Inferior parietal cortex (tissue), 1 donor: ENCODE results near the gene FMNL2.

Experiments
- DNase-seq: peaks from one replicate; pipeline ENCODE4 v3.0.0-alpha.2; 2016; ENCODE audit errors: extremely low spot score

The FMNL2 gene

DNA sequence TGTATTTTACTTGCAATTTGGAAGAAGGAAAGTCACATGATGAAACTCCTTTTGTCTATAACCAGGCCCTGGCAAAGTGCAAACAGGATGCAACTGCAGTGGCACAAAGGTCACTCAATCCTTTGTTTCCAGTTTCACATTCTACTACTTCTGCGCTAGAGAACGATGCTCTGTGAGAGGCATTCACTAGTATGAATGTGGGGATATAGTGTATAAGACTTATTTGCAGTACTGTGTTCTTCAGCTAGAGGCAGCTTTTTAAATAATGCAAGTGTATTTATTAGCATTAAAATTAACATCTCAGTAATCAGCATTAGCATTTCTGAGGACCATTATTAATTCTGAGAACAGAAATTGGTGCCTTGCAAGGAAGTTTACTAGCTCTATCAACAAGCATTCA, 313.4 kb downstream of the FMNL2 start:
- DNase-seq = no peak

DNA sequence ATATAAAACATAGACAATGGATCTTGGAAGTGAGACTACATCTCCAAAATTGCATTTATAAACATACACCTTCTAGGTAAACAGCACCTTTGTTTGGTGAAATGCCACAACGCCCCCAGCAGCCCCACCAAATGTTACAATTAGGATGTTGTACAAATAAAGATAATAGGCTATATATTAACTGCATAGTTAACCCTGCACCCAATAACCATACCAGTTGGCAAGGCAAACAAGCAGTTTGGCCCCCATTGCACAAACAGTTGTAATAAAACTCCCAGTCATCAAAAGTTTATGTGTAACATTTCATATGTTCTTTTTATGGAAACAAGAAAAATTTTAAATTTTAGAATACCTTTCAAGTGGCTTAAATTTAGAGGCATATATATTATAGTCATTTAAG, 315.0 kb downstream of the FMNL2 start:
- DNase-seq = no peak

- DNase-seq = no peak
Measured at GRCh38 chr2:152650768-152651371, 315.9 kb downstream of the FMNL2 start.

GRCh38 chr2:152651834-152652233, 316.9 kb downstream of the FMNL2 start:
- no peak for DNase-seq

- DNase-seq = no peak
Measured at GRCh38 chr2:152655880-152656279, 320.9 kb downstream of the FMNL2 start.

- no peak for DNase-seq
Measured at GRCh38 chr2:152657043-152657442, 322.1 kb downstream of the FMNL2 start.

GRCh38 chr2:152658221-152658620, 323.2 kb downstream of the FMNL2 start:
- DNase-seq = no peak

- DNase-seq = no peak
Measured at GRCh38 chr2:152661076-152661475, 326.1 kb downstream of the FMNL2 start.

DNA sequence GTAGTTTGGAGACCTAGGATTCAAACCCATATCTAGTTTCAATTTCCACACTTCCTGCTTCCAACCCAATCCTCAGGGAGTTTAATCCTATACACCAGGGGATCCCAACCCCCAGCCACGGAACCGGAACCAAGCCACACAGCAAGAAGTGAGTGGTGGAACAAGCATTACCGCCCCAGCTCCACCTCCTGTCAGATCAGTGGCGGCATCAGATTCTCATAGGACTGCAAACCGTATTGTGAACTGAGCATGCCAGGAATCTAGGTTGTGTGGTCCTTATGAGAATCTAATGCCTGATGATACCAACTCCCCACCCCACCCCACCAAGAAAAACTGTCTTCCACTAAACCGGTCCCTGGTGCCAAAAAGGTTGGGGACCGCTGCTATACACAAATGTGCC, 329.8 kb downstream of the FMNL2 start:
- DNase-seq = no peak

- DNase-seq = no peak
Measured at GRCh38 chr2:152674334-152674733, 339.4 kb downstream of the FMNL2 start.

GRCh38 chr2:152676461-152676860, 341.5 kb downstream of the FMNL2 start:
- no peak for DNase-seq

GRCh38 chr2:152678808-152679207, 343.8 kb downstream of the FMNL2 start:
- DNase-seq = no peak

GRCh38 chr2:152682663-152683062, 347.7 kb downstream of the FMNL2 start:
- no peak for DNase-seq

DNA sequence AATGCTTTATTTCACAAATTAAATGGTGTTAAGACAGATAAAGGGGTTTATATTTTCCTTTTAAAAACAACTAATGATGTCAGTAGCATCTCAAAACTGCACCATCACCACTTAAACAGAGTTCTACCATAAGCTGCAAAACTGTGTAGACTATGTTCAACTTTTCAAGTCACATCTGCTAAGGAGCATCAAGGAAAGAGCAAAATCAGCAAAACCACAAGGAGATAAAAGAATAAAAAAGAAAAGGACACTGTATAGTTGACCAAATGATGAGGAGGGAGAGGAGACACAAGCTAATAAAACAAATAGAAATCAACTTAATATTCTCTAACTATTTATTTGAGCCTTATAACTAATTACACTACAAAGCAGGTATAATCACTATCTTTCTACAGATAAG, 348.4 kb downstream of the FMNL2 start:
- DNase-seq = no peak

- DNase-seq = no peak
Measured at GRCh38 chr2:152686321-152686720, 351.3 kb downstream of the FMNL2 start.

- DNase-seq = no peak
Measured at GRCh38 chr2:152693033-152693432, 358.1 kb downstream of the FMNL2 start.

DNA sequence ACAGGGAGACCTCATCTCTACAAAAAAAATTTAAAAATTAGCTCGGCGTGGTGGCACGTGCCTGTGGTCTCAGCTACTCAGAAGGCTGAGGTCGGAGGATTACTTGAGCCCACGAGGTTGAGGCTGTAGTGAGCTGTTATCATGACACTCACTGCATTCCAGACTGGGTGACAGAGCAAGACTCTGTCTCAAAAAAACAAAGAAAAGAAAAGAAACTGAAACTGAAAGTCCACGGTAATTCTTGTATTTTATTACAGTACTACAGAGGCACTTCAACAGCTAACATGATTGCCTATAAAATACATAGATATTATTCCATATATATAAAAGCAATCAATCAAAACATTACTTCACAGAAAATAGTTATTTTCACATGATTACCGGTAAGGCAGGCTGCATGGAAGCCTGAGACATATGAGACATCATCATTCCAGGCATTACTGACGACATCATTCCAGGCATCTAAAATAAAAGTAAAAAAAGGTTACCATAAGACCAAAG, 359.2 kb downstream of the FMNL2 start:
- DNase-seq = no peak

GRCh38 chr2:152695763-152696162, 360.8 kb downstream of the FMNL2 start:
- no peak for DNase-seq

GRCh38 chr2:152696476-152696875, 361.5 kb downstream of the FMNL2 start:
- no peak for DNase-seq
